ENCODE results near the gene MLKL.

Gene MLKL

GRCh38 chr16:74736531-74737157 is 36.0 kb upstream of the MLKL start:
- Histone ChIP-seq H3K4me3 (ENCODE audit: low read depth in 1 of 2, low read length in 2 of 2) (no peak overlapping the region), H3K4me2 (ENCODE audit: insufficient read depth, low read length) (no peak overlapping the region), H3K9me3 (ENCODE audit: insufficient read depth, low read length, severe bottlenecking) (no peaks in the 10 kb centered on the region), H4K20me1 (ENCODE audit: insufficient read depth, low read length) (no peaks in the 10 kb centered on the region; the same call in 1 of the 2 replicates), H3K27me3 (ENCODE audit: insufficient read depth, low read length, poor library complexity) (peaks cover 3% of the 10 kb centered on the region), H3K36me3 (ENCODE audit: insufficient read depth, low read length) (no peaks in the 10 kb centered on the region), H3K9ac (ENCODE audit: low read depth, low read length) (no peak overlapping the region), H3K4me1 (ENCODE audit: insufficient read depth, low read length) (no peaks in the 10 kb centered on the region), H3K27ac (ENCODE audit: low read length) (no peak overlapping the region), H3K79me2 (ENCODE audit: insufficient read depth, low read length) (no peaks in the 10 kb centered on the region), H2AFZ (ENCODE audit: low read depth, low read length) (no peak overlapping the region)
- no peak for DNase-seq
- no peak for TF ChIP-seq EZH2 (IDR thresholded peaks at IDR 0.05; ENCODE audit: borderline replicate concordance, low read depth, low read length, severe bottlenecking)
- TF ChIP-seq, protein P1, sequence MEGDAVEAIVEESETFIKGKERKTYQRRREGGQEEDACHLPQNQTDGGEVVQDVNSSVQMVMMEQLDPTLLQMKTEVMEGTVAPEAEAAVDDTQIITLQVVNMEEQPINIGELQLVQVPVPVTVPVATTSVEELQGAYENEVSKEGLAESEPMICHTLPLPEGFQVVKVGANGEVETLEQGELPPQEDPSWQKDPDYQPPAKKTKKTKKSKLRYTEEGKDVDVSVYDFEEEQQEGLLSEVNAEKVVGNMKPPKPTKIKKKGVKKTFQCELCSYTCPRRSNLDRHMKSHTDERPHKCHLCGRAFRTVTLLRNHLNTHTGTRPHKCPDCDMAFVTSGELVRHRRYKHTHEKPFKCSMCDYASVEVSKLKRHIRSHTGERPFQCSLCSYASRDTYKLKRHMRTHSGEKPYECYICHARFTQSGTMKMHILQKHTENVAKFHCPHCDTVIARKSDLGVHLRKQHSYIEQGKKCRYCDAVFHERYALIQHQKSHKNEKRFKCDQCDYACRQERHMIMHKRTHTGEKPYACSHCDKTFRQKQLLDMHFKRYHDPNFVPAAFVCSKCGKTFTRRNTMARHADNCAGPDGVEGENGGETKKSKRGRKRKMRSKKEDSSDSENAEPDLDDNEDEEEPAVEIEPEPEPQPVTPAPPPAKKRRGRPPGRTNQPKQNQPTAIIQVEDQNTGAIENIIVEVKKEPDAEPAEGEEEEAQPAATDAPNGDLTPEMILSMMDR (IDR thresholded peaks at IDR 0.05; ENCODE audit: borderline replicate concordance, extremely low read depth, low read length, poor library complexity, severe bottlenecking): no peak
- no peak for ATAC-seq (ENCODE audit: insufficient read depth, low read depth)

- H4K20me1 ChIP-seq (ENCODE audit: insufficient read depth, low read length): no peaks in the 10 kb centered on the region
- no peak overlapping the region for H3K4me2 ChIP-seq (ENCODE audit: insufficient read depth, low read length)
- no peak overlapping the region for H3K27ac ChIP-seq (ENCODE audit: low read length)
- no peak overlapping the region for H2AFZ ChIP-seq (ENCODE audit: low read depth, low read length)
- TF ChIP-seq, protein P1 (IDR thresholded peaks at IDR 0.05; ENCODE audit: borderline replicate concordance, extremely low read depth, low read length, poor library complexity, severe bottlenecking): no peak
- no peaks in the 10 kb centered on the region for H3K79me2 ChIP-seq (ENCODE audit: insufficient read depth, low read length)
- DNase-seq: no peak
- H3K27me3 ChIP-seq (ENCODE audit: insufficient read depth, low read length, poor library complexity): peaks cover 3% of the 10 kb centered on the region
- no peaks in the 10 kb centered on the region for H3K36me3 ChIP-seq (ENCODE audit: insufficient read depth, low read length)
- no peak overlapping the region for H3K9ac ChIP-seq (ENCODE audit: low read depth, low read length)
- no peak for ATAC-seq (ENCODE audit: insufficient read depth, low read depth)
- no peaks in the 10 kb centered on the region; the same call in 1 of the 2 replicates for H3K4me1 ChIP-seq (ENCODE audit: insufficient read depth, low read length)
- H3K4me3 ChIP-seq (ENCODE audit: low read depth in 1 of 2, low read length in 2 of 2): no peak overlapping the region
- no peaks in the 10 kb centered on the region for H3K9me3 ChIP-seq (ENCODE audit: insufficient read depth, low read length, severe bottlenecking)
Measured at GRCh38 chr16:74735554-74735953, 34.9 kb upstream of the MLKL start.

- ATAC-seq (ENCODE audit: insufficient read depth, low read depth): no peak
- Histone ChIP-seq H3K36me3 (ENCODE audit: insufficient read depth, low read length) (no peaks in the 10 kb centered on the region), H3K9me3 (ENCODE audit: insufficient read depth, low read length, severe bottlenecking) (no peaks in the 10 kb centered on the region), H3K79me2 (ENCODE audit: insufficient read depth, low read length) (no peaks in the 10 kb centered on the region), H3K9ac (ENCODE audit: low read depth, low read length) (no peak overlapping the region), H2AFZ (ENCODE audit: low read depth, low read length) (no peak overlapping the region), H3K27me3 (ENCODE audit: insufficient read depth, low read length, poor library complexity) (peaks cover 3% of the 10 kb centered on the region), H3K4me2 (ENCODE audit: insufficient read depth, low read length) (no peak overlapping the region), H4K20me1 (ENCODE audit: insufficient read depth, low read length) (no peaks in the 10 kb centered on the region), H3K4me1 (ENCODE audit: insufficient read depth, low read length) (peaks cover 4% of the 10 kb centered on the region), H3K4me3 (ENCODE audit: low read depth in 1 of 2, low read length in 2 of 2) (no peak overlapping the region), H3K27ac (ENCODE audit: low read length) (no peak overlapping the region)
- no peak for DNase-seq
- no peak for TF ChIP-seq EZH2 (IDR thresholded peaks at IDR 0.05; ENCODE audit: borderline replicate concordance, low read depth, low read length, severe bottlenecking)
- TF ChIP-seq, protein P1 (IDR thresholded peaks at IDR 0.05; ENCODE audit: borderline replicate concordance, extremely low read depth, low read length, poor library complexity, severe bottlenecking): no peak
Measured at GRCh38 chr16:74735162-74735452, 34.4 kb upstream of the MLKL start.
